Cerebellar nuclear complex (tissue), 1 donor: ENCODE measurements around the gene COPA.

Experiments
- DNase-seq, 2 experiments: peaks; one replicate each; lab custom pipeline; 2025; lab: John Stamatoyannopoulos, UW

COPA gene

DNA sequence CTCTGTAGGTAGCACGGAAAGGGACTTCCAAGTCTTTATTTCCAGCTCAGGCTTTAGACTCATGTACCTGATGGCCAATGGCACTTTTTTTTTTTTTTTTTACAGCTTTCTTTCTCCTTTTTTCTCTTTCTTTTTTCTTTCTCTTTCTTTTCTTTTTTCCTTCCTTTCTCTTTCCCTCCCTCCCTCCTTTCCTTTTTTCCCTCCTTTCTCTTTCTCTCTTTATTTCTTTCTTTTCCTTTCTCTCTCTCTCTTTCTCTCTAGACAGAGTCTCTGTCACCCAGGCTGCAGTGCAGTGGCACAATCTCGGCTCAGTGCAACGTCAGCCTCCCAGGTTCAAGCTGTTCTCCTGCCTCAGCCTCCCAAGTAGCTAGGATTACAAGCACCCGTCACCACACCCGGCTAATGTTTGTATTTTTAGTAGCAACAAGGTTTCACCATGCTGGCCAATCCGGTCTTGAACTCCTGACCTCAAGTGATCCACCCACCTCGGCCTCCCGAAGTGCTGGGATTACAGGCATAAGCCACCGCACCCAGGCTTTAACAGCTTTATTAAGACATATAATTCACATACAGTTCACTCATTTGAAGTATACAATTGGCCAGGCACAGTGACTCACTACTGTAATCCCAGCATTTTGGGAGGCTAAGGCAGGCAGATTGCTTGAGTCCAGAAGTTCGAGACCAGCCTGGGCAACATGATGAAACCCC is 75.6 kb downstream of the COPA start:
- no peak for DNase-seq

DNA sequence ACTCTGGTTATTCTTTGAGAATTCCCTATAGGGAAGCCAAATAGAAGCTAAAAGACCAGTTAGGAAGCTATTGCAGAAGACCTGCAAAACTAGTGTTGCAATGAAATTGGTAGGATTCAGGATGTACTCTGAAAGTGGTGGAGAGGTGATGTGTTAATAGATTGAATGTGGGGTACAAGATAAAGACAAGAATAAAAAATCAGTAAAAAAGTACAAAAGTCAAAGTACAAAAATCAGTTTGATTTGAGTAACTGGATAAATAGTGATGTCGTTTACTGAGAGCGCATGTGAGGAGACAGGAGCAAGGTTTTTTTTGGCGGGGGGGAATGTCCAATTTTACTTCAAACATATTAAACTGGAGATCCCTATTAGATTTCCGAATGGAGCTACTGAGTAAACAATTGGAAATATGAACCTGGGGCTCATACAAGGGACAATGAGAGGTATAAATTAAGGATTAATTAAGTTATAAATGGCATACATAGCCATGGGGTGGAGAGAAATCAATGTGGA is 78.2 kb downstream of the COPA start:
- DNase-seq = no peak

DNA sequence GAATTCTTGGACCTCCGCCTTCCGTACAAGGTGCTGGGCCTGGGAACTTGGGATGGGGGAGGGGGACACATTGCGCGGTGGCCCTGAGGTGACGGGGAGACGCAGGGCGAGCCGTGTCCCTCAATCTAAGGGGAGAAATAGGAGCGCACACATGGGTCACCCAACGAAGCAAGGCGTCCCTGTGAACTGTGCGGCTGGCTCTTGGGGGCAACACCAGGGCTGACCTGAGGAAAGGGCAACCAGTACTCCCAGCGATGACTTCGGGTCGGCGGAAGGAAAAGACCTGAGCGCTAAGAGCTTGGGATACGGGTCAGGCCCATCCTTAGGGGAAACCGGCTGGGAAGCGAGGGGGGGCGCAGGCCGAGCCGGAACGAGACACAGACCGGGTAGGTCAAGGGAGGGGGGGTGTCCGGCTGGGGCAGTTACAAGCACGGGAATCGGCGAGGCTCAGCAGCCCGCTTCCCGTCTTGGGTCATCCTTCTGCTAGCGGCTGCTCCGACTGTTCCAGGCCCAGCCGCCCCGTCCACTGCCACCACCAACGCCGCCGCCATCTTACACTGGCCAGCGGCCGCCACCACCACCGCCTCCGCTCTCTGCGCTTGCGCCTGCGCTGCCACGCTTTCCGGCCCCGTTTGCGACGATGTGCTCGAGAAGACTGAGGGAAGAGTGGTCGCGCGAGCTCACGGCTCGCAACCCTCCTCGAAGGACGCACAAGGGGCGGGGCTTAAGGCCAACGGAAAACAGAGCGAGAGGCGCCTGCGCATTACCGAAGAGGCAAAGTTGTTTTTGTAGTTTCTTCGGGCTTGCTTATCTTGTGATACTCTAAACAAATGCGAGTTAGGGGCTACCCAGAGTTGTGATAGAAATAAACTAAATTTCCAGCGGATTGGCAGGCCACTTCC is 80.9 kb downstream of the COPA start, which contains the start of gene DCAF8:
TSS of gene DCAF8 (minus strand) at position 657 of the 902 bp plus-strand sequence. CDS start 18,541 bp downstream, outside the sequence.
- DNase-seq = peak; percentile 77 to 93

DNA sequence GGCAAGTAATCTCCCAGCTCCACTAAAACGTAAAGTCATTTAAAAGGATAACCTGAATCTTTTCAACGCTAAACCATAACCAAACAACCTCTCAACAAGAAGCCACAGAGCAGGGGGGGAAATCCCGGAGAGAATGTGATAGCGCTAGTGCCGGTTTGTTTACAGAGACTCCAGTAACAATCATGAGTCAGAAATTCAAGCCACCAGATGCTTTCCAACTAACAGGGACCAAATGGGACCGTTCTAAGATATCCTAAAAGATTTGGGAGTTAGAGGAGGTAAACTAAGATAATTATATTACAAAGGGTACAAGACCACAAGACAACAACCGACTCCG is 81.5 kb downstream of the COPA start:
- no peak for DNase-seq

DNA sequence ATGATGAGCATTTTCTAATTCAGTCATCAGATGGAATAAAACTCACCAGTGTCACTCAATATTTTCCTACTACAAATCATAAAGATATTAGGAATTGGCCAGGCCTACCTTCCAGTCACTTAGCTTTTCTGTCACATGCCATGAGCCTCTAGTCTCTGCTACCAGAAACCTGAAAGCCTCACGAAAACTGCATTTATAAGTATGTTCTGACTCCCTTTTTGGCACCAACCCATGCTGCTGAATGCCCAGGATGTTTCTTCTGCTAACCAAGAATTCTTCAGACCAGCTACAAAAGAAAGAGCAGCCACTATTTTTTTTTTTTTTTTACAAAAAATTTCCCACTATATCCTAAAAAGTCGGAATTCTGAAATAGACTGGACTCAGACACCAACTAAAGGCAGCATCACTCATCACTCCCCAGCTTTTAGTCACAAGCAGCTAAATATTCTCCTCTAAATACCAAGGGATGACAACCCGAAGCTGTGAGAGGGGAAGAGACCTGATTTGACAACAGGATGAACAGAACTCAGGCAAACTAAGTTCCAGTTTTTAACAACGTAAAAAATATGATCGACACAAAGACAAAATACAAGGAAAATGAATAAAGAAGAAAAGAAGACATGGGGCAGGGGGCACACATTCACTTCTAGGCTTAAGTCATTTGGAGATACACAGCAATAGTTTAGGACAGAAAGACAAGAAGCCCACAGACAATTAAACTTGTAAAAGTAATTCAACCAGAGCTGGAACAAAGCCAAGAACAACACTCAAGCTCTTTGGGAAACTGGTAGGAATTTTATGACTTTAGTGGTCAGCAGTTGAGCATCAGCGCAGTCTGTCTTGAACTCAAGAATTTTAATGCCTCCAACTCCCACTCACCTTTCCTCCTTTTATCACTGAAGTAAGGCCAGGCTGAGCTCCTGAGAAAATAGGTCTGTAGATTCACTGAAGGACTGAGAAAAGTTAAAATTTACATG is 82.4 kb downstream of the COPA start:
- no peak for DNase-seq

DNA sequence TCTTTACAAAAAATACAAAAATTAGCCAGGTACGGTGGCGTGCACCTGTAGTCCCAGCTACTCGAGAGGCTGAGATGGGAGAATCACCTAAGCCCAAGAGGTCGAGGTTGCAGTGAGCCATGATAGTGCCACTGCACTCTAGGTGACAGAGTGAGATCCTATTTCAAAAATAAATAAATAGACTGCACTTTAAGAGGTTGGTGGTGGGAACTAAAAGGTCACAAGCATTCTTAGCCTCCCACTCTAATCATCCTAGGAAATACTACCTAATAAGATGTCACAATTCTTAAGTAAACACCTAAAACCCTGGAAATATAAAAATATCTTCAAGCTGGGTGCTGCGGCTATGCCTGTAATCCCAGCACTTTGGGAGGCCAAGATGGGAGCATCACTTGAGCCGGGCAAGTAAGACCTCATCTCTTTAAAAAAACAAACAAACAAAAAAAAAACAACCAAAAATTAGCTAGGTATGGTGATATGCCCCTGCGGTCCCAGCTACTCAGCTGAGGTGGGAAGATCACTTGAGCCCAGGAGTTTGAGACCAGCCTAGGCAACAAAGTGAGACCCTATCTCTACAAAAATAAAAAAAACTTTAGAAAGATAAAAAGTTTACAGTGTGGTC is 84.8 kb downstream of the COPA start:
- no peak for DNase-seq

DNA sequence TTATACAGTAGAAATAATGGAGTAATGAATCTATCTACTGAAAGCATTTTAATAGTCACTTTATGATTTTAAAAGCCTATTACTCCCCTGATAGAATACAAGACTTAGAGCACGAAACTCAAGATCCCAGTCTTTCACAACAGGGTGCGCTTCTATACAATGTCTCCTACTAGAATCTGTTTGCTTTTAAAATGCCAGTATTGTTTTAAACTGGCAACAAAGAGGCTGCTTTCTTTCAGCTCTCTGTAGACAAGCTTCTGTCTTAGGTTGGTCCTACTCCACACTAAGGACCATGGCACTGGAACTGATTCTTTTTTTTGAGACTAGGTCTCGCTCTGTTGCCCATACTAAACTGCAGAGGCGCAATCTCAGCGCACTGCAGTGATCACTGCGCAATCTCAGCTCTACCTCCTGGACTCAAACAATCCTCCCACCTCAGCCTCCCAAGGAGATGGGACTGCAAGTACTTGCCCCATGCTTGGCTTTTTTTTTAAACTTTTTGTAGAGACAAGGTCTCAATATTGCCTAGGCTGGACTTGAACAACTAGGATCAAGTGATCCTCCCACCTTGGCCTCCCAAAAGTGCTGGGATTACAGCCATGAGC is 85.5 kb downstream of the COPA start:
- DNase-seq = no peak

DNA sequence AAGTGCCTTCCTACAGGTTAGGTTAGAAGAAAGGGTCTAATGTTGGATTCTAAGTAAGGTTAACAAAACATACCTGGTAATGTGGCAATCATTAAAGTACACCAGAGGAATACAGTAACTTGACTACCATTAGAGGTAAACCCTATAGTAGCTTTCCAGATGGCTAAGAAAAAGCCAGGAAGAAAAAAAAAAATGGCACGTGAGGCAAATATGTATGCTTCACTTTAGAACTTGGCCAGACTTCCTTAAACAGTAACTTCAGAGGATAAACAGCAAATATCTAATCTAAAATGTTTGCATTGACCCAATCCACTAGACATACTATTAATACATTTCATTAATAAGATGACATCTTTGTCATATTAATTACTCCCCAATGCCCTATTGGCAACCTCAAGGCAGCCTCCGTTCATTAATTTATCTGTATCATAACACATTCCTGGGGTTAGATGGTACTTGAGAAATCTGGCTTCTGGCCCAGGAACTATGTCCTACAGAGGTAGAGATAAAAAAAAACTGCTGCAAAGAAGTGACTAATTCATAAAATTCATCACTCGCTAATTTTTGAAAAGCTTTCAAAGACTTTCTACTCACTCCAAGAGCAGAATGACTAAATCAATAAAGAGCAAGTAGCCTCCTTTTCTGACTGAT is 86.5 kb downstream of the COPA start:
- no peak for DNase-seq

DNA sequence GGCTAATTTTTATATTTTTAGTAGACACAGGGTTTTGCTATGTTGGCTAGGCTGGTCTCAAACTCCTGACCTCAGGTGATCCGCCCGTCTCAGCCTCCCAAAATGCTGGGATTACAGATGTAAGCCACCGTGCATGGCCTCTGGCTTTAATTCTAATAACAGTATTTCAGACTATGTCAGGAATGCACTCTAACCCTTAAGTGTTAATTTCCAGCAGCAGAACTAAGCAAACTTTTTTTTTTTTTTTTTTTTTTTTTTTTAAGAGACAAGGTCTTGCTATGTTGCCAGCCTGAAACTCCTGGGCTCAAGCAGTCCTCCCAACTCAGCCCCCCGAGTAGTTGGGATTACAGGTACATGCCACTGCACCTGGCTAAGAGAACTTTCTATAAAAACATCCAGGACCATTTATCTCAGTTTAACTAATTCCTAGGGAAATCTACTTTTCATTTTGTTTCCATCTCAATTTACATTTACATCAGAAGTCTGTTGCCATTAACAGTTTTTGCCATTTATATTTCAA is 87.2 kb downstream of the COPA start:
- no peak for DNase-seq

DNA sequence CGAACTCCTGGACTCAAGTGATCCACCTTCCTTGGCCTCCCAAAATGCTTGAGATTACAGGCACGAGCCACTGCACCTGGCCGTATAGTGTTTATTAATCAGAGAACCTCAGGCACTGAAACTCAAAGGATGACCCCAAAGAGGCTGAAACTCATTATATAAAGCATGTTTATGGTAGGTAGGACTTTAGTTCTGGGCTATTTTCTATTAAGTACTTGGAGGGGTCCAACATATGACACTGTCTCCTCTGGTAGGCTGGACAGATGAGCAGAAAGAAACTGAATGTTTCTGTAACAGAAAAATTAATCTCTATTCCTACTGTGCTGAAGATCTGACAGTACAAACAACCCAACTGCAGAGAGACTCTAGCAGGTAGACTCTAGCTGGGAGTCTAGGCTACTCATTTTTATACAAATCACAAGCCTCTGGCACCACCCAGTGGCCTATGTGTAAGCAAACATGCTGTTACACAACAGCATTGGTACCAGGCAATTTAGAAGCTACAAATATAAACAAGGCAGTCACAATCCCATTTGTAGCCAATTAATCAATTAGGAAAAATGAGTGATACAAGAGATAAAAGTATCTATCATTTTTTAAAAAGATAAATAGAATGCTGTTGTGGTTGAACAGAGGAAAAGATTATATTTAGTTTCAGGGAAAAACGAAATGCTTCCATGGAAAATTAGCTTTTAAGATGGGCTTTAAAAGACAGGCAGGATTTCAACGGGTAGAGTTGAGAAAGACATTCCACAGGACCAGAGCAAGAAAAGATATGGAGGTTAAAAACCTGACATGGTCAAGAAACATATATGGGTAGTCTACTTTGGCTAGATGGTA is 91.1 kb downstream of the COPA start:
- DNase-seq = peak; percentile 37 to 88

DNA sequence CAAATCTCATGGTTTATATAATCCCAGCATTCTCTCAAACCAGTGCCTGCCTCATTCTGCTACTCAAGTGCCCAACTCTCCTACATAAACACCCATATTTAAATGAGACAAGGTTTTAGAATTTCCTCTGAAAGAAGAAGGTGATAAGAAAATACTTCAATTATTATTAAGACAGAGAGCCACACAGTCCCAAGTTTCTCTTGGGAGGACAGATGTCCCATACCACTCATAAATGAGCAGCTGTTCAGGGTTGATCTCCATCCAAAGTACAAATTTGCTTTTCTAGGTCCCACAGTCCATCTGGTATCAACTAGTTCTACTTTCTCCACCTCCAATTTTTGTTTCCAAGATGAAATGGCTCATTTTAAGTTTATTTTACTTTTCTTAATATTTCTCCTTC is 92.0 kb downstream of the COPA start:
- no peak for DNase-seq

DNA sequence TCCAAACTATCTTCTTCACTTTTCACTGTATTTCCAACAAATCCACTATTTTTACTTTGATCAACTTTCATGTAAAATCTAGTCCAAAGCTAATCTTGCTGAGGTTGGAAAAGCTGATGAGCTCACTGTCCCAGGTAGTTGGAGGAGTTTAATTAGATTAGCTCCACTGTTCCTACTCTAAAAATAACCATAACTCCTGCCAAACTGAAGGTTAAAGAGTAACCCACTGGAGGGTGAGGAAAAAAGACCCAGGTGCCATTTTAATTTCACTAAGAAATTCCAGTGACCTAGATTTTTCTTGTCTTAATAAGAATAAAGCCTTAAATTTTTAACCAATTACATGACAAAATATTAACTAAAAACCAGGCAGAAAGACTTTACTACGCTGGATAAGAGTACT is 96.0 kb downstream of the COPA start:
- DNase-seq = no peak

DNA sequence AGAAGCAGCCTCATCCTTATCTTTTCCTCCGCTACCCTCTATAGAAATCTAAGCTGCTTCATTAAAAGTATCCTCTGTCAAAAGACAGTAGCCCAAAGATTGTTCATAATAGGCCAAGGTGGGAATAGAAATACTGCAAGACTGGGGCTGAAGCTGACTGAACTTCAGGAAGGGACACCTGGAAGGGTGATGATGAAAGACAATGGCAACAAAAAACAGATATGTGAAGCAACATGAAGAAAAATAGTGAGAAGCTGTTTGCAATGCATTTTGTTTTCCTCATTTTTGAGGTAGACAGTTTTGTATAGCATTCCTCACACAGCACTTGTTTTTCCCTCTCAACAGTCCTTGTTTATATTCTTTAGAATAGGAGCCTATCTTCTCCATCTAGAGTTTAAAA is 97.6 kb downstream of the COPA start:
- no peak for DNase-seq

DNA sequence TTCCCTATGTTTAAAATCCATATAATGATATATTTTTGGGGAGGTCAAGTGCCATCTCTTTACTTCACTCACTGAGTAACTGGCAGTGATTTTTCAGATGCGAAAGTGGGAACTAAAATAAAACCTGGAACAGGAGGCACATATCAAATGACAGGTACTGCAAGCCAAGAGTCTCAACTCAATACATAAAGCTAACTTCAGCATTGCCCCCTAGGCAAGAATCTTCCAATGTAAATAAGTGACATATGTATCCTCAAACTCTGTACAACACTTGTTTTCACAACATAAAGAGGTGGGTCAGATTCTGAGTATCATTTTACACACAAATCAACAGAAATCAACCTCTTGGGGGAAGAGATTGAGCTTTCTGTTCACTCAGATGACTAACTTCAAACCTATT is 98.8 kb downstream of the COPA start:
- DNase-seq = no peak

DNA sequence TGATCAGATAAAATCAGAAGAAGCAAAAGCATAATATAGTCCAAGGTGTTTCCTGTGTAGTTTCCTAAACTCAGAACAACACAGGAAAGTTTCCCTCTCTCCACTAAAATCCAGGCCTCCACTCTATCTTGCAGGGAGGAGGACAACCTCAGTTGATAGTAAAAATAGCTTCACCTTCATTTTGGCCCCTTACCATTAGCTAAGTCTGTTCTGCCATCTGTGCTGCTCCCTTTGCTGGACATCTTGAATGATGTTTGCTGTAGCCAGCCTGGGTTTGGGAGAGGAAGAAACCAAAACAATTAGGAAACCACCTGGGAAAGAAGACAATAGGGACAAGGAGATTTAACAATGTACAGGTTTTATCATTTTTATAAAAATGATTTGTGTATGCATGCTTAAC is 99.3 kb downstream of the COPA start:
- DNase-seq = peak; percentile 77 to 85

DNA sequence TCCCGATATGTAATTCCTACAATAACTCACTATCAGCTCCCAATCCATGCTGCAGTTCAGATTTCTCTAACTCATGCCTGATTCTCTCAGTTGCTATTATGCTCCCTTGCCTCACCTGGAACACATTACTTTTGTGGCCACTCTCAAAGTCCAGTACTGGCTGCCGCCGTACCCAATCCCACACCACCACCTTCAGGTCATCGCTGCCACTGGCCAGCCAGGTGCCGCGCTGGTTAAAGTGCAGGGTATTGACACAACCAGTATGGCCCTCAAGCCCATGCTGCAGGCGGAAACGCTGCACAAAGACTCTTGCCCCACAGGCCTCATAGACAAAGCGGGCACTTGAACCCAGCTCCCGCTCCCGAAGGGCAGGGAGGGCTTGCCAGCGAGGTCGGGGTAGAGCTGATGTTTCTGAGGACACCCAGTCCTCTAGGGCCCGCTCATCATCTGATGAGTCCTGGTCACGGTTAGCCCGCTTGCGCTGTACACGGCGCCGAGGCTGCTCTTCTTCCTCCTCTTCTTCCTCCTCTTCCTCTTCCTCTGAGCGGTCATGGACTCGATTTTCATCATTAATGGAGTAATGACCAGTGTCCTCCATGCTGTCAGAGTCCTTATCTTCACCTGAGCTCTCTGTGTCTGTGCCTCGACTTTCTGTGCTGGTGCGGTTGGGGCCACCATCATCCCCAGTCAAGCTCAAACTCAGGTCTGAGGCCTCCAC is 103.3 kb downstream of the COPA start:
- no peak for DNase-seq
